Measurements from ENCODE around the gene LCE1F.

The LCE1F gene, protein sequence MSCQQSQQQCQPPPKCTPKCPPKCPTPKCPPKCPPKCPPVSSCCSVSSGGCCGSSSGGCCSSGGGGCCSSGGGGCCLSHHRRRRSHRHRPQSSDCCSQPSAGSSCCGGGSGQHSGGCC

DNA sequence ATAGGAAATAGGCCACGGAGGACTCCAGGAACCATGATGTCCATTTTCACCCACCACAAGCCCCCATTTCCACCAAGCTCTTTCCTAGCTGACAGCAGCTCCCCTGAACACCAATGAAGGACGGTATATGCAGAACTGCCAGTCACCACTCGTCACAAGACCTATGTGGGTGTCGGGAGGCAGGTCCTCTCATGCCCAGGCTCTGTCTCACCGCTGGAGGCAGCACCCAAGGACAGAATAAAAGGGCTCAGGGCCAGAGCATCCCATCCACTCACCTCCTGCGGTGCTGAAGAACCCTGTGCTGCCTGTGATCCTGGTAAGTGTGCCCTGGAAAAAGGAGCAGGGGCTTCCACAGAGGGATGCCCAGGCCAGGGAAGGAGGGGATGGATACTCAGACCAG is at the start of gene LCE1F:
TSS of gene LCE1F (plus strand) at position 266 of the 400 bp plus-strand sequence. CDS start 1,232 bp downstream, outside the sequence.
- DNase-seq (ENCODE audit: low read depth) = no peak

DNA sequence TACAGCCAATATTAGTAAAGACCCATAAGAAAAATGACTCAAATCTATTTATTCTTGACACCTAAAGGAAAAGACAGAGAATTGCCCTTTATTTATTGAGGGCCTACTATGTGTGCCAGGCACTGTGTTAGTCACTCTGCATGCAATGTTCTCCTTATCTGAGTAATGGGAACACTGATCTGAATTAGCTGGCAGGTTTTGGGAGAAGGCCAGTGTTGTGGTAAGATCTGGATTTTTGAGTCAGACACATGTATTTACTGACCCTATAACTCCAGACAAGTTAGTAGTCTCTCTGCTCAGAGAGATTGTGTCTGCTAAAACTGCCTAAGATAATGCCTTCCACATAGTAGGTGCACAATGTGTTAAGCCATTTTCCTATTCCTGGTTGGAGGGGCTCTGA is 49.7 kb upstream of the LCE1F start:
- DNase-seq (ENCODE audit: low read depth) = no peak

DNA sequence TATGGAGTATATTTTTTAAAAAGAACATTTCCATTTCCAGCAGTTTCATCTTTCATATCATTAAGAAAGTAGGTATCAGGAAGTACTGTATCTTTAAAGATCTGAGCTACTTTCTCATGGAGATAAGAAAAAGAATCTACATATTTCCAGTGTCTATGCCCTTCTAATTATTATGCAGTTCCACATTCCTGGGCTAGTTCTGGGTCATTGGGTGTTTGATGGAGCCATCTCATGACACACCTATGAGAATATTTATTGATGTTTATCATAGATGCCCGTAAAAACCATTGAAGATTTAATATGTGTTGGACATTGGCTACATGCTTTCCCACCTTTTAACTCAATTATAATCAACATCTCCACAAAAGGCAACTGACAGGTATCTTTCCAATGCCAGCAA is 46.0 kb upstream of the LCE1F start:
- DNase-seq (ENCODE audit: low read depth) = no peak

DNA sequence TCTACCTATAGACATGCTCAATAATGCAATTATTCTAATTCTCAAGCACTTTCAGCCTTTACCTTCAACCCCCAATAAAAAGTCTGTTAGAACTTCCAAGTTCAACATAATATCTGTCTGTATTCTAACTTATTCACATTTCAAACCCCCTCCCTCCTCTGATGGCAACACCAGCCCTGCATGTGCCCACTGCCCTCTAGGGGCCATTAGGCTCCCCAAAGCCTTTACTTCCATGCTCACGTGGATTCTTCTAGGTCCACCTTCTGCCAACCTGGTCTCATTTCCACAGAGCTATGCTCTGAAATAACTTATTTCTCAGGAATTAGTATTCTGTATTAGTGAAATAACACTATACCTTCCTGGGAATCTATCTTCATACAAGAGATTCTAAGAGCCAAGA is 39.3 kb upstream of the LCE1F start:
- no peak for DNase-seq (ENCODE audit: low read depth)

DNA sequence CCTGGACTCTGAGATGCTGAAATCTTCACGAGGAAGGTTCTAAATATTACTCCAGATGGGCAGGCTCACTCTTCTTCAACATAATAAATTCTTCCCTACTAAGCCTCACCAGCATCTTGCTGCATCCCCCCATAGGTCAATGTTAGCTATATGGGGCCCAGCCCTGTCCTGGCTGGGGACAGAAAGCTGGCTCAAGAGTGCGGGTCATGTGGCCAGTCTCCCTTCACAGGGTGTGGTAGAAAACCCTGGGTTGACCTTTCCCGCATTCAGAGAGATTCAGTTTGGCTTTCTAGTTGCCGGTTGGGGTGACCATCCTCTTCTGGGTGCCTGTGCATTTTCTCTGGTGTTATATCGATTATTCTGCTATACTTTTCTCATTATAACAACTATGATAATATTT is 36.9 kb upstream of the LCE1F start:
- no peak for DNase-seq (ENCODE audit: low read depth)

DNA sequence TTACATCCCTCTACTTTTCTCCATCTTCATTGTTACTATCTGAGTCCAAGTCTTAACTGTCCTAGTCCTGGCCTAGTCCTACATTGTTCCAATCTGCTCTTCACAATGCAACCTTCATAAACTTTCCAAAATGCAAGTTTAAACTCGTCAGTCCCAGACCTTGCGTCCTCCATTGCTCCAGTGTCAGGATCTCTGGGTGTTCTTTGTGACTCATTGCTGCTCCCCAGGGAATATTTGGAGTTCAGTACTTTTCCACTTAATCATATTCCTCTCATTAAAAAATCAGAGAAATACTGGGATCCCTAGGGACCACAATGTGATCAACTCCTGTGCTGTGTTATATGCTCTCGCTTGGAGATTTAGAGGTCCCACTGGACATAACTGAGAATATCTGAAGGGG is 35.1 kb upstream of the LCE1F start:
- no peak for DNase-seq (ENCODE audit: low read depth)

DNA sequence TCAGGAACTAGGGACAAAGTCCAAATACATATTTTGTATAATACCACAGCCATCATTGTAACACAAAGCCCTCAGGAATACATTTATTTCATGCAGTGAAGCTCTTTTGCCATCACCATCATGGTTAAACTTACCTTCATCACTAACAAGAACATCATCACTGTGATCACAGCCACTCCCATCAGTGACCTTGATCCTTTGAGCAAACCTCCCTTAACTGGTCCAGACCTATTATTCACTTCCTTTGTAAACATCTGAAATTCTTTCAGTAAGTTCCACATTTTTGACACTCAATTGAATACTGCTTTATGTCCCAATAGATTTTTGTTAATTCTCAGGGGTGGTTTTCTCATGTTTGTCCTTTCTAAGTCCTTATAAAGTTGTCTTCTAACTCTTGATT is 33.3 kb upstream of the LCE1F start:
- DNase-seq (ENCODE audit: low read depth) = no peak

DNA sequence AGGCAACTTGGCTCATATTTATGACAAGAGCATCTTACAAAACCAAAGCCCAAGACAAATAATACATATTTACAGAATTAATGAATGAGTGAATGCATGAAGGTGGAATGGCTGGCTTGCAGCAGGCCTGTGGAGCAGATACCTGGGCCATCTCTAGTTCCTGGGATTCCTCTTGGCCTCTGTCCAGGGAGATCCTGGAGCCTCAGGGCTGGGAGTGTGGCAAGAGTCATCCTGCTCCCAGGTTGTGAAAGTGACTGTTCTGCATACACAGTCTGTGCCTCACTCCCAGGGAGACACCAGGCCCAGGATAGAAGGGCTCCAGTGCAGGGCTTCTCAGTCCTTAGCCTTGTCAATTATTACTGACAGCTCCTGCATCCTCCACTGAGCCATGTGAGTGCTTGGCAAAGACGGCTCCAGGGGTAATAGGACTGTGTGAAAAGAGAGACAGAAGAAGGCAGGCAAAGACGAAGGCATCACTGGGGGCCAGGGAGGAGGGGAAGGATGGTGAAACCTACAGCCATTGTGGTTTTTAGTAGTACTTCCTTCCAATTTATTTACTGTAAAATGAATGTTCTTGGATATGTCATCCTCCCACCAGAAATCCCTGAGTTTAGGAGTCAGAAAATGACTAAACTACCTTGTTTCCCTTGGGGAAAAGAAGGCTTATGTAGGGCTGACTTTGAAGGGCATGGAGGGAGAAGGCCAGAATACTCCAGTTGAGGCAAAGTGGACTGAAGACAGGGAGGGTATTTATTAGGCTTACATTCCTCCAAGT is 31.4 kb upstream of the LCE1F start:
- DNase-seq (ENCODE audit: low read depth) = no peak

DNA sequence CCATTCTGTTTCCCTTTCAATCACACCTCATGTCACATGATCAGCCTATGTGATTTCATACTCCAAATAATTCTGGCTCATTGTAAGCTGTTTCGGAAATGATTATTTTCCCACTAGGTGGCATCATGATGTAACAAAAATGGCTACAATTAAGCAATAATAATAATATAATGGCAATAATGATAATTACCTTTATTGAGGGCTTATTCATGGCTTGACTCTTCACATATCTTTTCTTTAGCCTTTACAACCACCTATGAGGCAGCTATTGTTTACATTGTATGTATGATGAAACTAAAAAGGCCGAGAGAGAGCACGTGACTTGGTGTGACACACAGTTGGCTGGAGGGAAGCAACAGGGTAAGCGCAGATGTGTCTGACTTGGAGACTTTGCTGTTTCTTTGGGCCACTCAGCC is 29.6 kb upstream of the LCE1F start:
- DNase-seq (ENCODE audit: low read depth) = peak; percentile 14

DNA sequence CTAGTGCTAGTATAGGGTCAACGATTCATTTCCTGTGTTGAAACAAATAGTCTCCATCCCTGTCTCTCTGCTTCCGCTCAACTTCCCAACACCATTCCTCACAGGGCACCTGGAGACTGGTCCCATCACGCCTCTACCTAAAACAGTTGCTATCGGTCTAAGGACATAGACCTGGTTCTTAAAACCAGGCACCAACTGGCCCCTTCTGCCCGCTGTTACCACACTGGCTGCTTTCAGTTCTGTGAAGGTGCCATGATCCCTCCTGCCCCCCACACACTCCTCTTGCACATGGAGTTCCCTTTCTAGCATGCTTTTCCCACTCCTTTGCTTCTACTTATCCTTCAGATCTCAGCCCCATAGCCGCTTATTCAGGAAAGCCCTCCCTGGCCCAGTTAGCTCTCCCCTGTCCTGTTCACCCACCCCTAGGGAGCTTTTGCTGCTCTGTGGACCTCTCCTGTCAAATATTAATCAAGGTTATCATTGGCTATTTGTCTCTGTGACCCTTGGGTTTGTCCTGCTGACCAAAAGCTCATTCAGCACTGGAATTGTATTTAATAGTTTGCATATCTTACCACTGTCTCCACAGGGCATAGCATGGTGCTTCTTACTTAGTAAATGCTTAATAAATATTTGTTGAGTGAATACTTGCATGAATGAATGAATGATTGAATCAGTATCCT is 29.0 kb upstream of the LCE1F start:
- no peak for DNase-seq (ENCODE audit: low read depth)

DNA sequence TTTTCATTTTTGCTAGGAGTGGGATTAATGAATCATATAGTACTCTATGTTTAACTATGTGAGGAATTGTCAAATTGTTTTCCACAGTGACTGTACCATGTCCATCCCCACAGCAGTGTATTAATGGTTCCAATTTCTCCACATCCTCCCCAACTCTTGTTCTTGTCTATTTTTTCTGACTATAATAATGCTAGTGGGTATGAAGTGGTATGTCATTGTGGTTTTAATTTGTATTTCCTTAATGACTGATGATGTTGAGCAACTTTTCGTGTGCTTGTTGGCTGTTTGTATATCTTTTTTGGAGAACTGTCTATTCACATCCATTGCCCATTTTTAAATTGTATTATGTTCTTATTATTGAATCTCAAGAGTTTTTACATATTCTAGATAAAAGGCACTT is 27.1 kb upstream of the LCE1F start:
- no peak for DNase-seq (ENCODE audit: low read depth)

DNA sequence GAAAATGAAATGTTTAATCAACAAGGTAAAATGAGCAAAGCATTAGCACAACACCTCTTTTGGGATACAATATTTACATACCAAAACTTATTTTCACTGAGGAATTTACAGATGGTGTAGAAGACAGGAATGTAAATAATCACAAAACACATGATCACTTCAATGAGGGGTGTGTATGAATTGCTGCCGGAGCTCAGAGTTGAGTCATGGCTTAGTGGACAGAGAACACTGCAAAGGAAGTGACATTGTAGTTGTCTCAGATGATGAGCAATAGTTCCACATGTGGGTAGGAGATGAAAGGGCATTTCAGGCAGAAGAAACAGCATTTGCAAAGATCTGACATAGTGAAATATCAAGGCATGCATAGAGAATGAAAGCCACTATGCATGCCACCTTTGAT is 22.7 kb upstream of the LCE1F start:
- peak; percentile 54 for DNase-seq (ENCODE audit: low read depth)

DNA sequence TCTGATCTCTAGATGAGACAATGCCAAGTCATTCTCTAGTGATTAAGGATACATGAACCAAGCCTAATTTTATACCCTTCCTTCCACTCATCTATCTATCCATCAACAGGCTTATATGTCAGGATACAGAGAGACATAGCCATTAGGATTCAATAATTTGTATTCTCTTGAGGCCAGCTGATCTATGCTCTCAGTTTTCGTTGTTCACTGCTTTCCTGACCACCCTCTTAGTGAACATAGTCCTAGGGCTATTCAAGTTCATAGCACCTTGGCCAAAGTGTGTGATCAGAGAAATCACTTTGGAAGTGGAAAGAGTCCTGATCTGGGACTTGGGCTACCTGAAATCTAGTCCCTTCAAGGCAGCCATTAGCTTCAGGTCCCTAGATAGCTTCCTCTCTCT is 21.4 kb upstream of the LCE1F start:
- no peak for DNase-seq (ENCODE audit: low read depth)

DNA sequence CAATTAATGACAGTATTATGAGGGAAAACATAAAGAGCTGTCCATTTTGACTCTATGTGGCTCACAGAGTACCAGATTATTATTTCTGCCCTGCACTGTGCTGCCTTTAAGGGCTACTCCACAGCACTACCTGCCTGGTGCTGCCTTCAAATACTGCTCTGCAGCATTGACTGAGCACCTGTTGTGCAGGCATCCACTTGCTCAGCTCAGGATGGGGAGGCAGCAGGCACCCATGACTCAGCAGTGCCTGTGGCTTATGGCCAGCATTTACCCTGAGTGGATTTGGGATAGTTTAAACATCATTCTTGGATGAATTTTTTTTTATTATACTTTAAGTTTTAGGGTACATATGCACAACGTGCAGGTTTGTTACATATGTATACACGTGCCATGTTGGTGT is 18.1 kb upstream of the LCE1F start:
- no peak for DNase-seq (ENCODE audit: low read depth)

DNA sequence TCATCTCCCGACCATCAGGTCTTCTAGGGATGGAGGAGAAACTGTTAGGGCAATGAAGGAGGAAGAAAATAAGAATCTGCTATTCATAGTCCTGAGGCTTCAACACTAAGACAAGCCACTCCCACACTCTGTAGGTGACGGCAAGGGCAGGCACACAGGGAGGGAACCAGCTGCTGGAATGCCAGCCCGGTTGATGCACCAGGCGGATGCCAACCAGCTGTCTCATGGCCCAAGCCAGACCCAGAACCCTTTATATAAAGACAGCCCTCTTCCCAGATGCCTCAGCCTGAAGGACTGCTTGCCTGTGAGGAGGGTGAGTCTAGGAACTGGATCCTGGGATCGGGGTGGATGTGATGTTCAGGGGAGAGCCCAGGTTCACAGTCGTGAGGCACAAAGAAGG is 17.2 kb upstream of the LCE1F start, which contains the start of gene KPRP:
TSS of gene KPRP (plus strand) at position 279 of the 400 bp plus-strand sequence. CDS start 1,564 bp downstream, outside the sequence.
- no peak for DNase-seq (ENCODE audit: low read depth)

DNA sequence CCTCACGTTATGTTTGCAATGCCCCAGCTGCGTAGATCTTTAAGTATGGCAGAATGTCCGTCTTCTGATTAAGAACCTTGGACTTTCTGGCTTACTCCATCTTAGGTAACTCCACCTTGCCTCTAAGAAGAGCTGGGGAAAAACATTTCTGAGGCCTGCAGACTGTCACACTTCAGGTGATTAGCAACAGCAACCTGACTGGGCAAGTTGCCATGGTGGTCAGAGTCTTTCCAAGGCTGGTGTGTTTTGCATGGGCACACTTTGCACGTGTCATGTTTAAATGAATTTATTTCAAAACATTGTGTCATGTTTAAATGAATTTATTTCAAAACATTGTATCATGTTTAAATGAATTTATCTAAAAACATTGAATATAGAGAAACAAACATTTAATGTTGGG is 16.3 kb upstream of the LCE1F start:
- no peak for DNase-seq (ENCODE audit: low read depth)

DNA sequence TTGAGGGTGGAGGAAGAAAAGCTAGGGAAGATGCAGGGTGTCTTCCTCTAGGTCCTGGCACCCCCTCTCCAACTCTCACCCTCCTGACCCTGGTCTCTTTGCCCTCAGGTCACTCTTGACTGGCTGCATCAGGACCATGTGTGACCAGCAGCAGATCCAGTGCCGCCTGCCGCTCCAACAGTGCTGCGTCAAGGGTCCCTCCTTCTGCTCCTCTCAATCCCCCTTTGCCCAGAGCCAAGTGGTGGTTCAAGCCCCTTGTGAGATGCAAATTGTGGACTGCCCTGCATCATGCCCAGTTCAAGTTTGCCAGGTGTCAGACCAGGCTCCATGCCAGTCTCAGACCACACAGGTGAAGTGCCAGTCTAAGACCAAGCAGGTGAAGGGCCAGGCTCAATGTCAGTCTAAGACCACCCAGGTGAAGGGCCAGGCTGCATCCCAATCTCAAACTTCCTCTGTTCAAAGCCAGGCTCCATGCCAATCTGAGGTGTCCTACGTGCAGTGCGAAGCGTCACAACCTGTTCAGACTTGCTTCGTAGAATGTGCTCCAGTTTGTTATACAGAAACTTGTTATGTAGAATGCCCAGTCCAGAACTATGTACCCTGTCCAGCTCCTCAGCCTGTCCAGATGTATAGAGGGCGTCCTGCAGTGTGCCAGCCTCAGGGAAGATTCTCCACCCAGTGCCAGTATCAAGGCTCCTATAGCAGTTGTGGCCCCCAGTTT is 15.3 kb upstream of the LCE1F start:
- DNase-seq (ENCODE audit: low read depth) = no peak

DNA sequence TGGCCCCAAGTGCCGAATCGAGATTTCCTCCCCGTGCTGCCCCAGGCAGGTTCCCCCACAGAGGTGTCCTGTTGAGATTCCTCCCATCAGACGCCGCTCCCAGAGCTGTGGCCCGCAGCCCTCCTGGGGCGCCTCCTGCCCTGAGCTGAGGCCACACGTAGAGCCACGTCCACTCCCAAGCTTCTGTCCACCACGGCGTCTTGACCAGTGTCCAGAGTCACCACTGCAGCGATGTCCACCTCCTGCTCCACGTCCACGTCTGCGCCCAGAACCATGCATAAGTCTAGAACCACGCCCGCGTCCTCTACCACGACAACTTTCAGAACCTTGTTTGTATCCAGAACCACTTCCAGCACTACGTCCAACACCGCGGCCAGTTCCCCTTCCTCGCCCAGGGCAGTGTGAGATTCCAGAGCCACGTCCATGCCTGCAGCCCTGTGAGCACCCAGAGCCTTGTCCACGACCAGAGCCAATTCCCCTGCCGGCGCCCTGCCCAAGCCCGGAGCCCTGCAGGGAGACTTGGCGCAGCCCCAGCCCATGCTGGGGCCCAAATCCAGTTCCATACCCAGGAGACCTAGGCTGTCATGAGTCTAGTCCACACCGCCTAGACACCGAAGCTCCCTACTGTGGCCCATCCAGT is 14.3 kb upstream of the LCE1F start:
- no peak for DNase-seq (ENCODE audit: low read depth)

DNA sequence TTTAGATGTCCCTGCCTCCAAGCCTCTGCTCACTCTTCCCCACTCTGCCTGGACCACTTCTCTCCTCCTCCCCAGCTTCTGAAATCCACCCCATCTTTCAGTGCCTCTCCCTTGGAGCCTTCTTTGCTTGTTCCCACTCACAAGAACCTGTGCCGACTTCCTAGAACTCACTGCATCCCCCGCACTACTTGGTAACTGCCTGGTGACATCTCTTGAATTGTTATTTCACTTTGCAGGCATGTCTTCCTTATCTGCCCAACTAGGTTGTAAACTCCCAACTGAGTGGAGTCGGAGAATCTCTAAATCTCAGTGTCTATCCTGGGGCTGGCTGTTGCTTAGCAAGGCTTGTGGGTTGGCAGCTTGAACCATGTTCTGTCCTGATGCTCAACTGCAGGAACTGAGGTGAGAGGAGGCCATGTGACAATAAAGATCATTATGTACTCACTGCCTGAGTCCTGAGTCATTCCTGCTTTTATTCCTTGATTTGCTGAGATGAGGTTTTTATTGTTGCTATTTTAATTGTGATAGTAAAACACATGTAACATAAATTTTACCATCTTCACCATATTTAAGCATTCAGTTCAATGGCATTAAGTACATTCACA is 13.2 kb upstream of the LCE1F start:
- DNase-seq (ENCODE audit: low read depth) = no peak

DNA sequence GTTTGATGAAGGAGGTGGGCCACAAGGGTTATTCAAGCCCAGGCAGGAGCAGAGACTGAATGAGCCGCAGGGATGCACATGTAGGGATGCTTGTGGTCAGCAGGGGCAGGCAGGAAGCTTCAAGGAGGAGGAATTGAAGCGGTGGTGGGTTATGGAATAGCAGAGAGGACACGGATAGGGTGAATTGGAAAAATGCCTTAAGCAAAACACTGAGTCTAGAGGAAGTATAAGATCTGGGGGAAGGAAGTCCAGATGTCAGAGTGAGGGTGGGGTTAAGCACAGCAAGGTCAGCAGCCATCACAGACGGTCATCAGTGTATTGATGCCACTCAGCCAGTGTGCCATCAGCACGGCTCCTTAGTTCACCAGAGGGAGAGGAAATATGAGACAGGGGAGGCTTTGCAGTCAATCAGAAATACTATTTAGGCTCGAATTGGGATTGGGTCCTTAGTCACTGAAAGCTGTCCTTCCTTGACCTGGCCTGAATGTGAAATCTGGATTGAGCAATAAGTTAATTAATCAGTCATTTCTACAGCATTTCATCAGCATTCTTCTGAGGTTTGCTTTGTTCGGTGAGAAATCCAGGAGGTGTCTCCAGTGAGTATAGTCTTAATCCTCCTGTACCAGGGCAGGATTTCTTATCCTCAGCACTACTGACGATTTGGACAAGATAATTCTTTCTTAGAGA is 6.0 kb upstream of the LCE1F start:
- no peak for DNase-seq (ENCODE audit: low read depth)

DNA sequence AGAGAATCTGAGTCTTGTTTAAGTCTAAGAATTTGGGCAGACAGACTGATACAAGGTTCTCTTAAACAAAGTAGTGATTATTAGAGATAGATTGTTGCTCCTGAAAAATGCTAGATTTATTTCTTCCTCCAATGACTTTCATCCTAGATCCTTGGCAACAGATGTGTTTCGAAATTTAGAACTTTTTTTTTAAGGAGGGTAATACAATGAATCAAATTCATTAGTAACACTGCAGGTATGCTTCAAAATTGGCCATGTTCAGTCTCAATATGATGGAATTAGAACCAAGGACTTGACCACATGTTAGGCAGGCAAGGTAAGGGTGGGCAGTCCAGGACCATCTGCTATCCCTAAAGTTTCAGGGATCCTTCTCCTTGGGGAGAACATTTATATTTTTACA is 4.5 kb upstream of the LCE1F start:
- DNase-seq (ENCODE audit: low read depth) = no peak
